ENCODE measurements around the gene CDK5. TPM values are rescaled to one million over a fixed set of nuclear protein-coding genes. Genes with fewer than 3 reads are reported as not detected.

The CDK5 gene
- total and polyA plus RNA-seq, 2 donors (not counting 1 experiment from before 2014, with no cell fraction given): 15.1 to 27.7 TPM

GRCh38 chr7:151013733-151014497 lies 43.8 kb downstream of the CDK5 start:
- Histone ChIP-seq H2AFZ (ENCODE audit: low read length) (peak overlapping the region; percentile 46), H3K79me2 (ENCODE audit: control insufficient read depth, insufficient read depth, low read length) (no peaks in the 10 kb centered on the region), H3K4me1 (ENCODE audit: control insufficient read depth, extremely low read depth, insufficient read depth, low read length) (peaks cover 4% of the 10 kb centered on the region), H3K9me3 (ENCODE audit: control insufficient read depth, insufficient read depth, low read depth, low read length) (no peaks in the 10 kb centered on the region), H4K20me1 (ENCODE audit: control insufficient read depth, extremely low read depth, insufficient read depth, low read length) (no peaks in the 10 kb centered on the region), H3K4me2 (ENCODE audit: extremely low read depth, insufficient read depth, low read length) (peak overlapping the region; percentile 85), H3K4me3 (replicated peaks in 1 of 4; ENCODE audit: control extremely low read depth in 1 of 4, insufficient read depth in 1 of 4, low read depth in 3 of 4, low read length in 4 of 4) (peak overlapping the region in 2 of 4 experiments; percentile 14 to 31), H3K27me3 (ENCODE audit: control insufficient read depth, insufficient read depth, low read length) (peaks cover 18% of the 10 kb centered on the region), H3K36me3 (ENCODE audit: control insufficient read depth, insufficient read depth, low read length) (no peaks in the 10 kb centered on the region), H3K9ac (ENCODE audit: insufficient read depth, low read length) (no peak overlapping the region), H3K27ac (ENCODE audit: insufficient read depth, low read length) (no peak overlapping the region)
- DNase-seq (ENCODE audit: low read depth in 2 of 2): peak; percentile 39 to 62
- TF ChIP-seq, protein P1, sequence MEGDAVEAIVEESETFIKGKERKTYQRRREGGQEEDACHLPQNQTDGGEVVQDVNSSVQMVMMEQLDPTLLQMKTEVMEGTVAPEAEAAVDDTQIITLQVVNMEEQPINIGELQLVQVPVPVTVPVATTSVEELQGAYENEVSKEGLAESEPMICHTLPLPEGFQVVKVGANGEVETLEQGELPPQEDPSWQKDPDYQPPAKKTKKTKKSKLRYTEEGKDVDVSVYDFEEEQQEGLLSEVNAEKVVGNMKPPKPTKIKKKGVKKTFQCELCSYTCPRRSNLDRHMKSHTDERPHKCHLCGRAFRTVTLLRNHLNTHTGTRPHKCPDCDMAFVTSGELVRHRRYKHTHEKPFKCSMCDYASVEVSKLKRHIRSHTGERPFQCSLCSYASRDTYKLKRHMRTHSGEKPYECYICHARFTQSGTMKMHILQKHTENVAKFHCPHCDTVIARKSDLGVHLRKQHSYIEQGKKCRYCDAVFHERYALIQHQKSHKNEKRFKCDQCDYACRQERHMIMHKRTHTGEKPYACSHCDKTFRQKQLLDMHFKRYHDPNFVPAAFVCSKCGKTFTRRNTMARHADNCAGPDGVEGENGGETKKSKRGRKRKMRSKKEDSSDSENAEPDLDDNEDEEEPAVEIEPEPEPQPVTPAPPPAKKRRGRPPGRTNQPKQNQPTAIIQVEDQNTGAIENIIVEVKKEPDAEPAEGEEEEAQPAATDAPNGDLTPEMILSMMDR (conservative IDR thresholded peaks at IDR 0.05 in 1 of 2, IDR thresholded peaks at IDR 0.05 in 1 of 2; ENCODE audit: low read depth in 1 of 2, low read length in 2 of 2): no peak
- no peak for TF ChIP-seq EZH2 (IDR thresholded peaks at IDR 0.05; ENCODE audit: low read length, missing control alignments)

DNA sequence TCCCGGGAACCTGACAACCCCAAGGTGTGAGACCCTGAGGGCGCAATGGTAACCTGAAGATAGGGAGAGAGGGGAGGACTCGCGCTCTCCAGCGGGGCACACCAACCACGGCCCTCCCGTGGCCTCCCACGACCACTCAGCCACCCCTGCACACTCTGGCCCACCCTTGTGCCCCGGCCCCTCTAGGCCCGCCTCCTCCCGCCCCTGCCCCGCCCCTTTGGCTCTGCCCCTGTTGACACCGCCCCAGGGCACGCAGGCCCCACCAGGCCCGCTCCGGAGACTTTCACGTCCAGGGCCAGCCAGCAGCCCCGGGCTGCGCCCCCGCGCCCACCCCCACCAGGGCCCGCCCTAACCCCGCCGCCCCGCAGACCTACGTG lies 44.4 kb downstream of the CDK5 start:
- Histone ChIP-seq H3K4me3 (replicated peaks in 1 of 4; ENCODE audit: control extremely low read depth in 1 of 4, insufficient read depth in 1 of 4, low read depth in 3 of 4, low read length in 4 of 4) (no peak overlapping the region), H3K4me1 (ENCODE audit: control insufficient read depth, extremely low read depth, insufficient read depth, low read length) (peaks cover 2% of the 10 kb centered on the region), H3K27me3 (ENCODE audit: control insufficient read depth, insufficient read depth, low read length) (peaks cover 13% of the 10 kb centered on the region), H4K20me1 (ENCODE audit: control insufficient read depth, extremely low read depth, insufficient read depth, low read length) (no peaks in the 10 kb centered on the region), H3K4me2 (ENCODE audit: extremely low read depth, insufficient read depth, low read length) (no peak overlapping the region), H2AFZ (ENCODE audit: low read length) (no peak overlapping the region), H3K27ac (ENCODE audit: insufficient read depth, low read length) (no peak overlapping the region), H3K36me3 (ENCODE audit: control insufficient read depth, insufficient read depth, low read length) (no peaks in the 10 kb centered on the region), H3K9me3 (ENCODE audit: control insufficient read depth, insufficient read depth, low read depth, low read length) (no peaks in the 10 kb centered on the region), H3K9ac (ENCODE audit: insufficient read depth, low read length) (no peak overlapping the region), H3K79me2 (ENCODE audit: control insufficient read depth, insufficient read depth, low read length) (no peaks in the 10 kb centered on the region)
- no peak for DNase-seq (ENCODE audit: low read depth in 2 of 2)
- no peak for TF ChIP-seq EZH2 (IDR thresholded peaks at IDR 0.05; ENCODE audit: low read length, missing control alignments)
- TF ChIP-seq, protein P1 (conservative IDR thresholded peaks at IDR 0.05 in 1 of 2, IDR thresholded peaks at IDR 0.05 in 1 of 2; ENCODE audit: low read depth in 1 of 2, low read length in 2 of 2): no peak

DNA sequence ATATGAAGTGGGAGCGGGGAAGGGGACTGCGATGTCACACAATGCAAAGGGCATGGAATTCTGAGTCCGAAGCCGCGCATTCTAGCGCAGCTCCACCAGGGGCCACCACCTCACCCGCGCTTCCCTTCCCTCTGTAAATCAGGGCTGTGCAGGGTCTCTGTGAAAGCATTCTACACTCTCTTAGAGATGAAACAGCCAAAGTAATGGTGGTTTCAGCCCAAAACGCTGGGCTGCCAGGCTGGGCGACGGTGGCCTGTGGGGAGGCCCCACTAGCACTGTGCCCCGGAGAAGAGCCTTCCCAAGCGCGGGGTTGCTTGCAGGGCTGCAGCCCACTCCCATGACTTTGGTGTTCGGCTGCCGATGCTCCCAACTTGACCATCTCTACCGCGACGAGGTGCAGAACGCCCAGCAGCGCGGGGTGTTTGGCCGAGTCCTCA lies 44.8 kb downstream of the CDK5 start:
- H3K36me3 ChIP-seq (ENCODE audit: control insufficient read depth, insufficient read depth, low read length): no peaks in the 10 kb centered on the region
- H3K9ac ChIP-seq (ENCODE audit: insufficient read depth, low read length): no peak overlapping the region
- H4K20me1 ChIP-seq (ENCODE audit: control insufficient read depth, extremely low read depth, insufficient read depth, low read length): no peaks in the 10 kb centered on the region
- no peaks in the 10 kb centered on the region for H3K79me2 ChIP-seq (ENCODE audit: control insufficient read depth, insufficient read depth, low read length)
- no peak overlapping the region for H3K4me3 ChIP-seq (replicated peaks in 1 of 4; ENCODE audit: control extremely low read depth in 1 of 4, insufficient read depth in 1 of 4, low read depth in 3 of 4, low read length in 4 of 4)
- no peaks in the 10 kb centered on the region for H3K4me1 ChIP-seq (ENCODE audit: control insufficient read depth, extremely low read depth, insufficient read depth, low read length)
- no peak for TF ChIP-seq EZH2 (IDR thresholded peaks at IDR 0.05; ENCODE audit: low read length, missing control alignments)
- TF ChIP-seq, protein P1 (conservative IDR thresholded peaks at IDR 0.05 in 1 of 2, IDR thresholded peaks at IDR 0.05 in 1 of 2; ENCODE audit: low read depth in 1 of 2, low read length in 2 of 2): peak; percentile 49 to 78
- DNase-seq (ENCODE audit: low read depth in 2 of 2): peak; percentile 23 to 33
- H3K9me3 ChIP-seq (ENCODE audit: control insufficient read depth, insufficient read depth, low read depth, low read length): no peaks in the 10 kb centered on the region
- no peak overlapping the region for H3K4me2 ChIP-seq (ENCODE audit: extremely low read depth, insufficient read depth, low read length)
- H3K27ac ChIP-seq (ENCODE audit: insufficient read depth, low read length): no peak overlapping the region
- peaks cover 9% of the 10 kb centered on the region for H3K27me3 ChIP-seq (ENCODE audit: control insufficient read depth, insufficient read depth, low read length)
- H2AFZ ChIP-seq (ENCODE audit: low read length): no peak overlapping the region

All from fibroblast of lung (primary cell).